ENCODE measurements around the gene FBXO45.

Gene FBXO45

DNA sequence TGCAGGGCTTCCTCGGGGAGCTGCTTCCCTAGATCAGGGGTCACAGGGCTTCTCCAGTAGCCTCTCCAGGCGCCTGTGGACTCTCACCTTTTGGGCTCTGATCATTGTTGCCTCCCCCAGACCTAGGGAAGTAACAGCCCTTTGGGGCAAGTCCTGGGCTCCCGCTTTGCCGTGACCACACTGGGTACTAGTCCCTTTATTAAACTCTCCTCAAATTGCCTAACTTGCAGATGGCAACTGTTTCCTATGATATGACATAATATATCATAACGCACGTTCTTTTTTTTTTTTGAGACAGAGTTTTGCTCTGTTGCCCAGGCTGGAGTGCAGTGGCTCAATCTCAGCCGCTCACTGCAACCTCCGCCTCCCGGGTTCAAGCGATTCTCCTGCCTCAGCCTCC, 53.2 kb downstream of the FBXO45 start:
- TF ChIP-seq, protein P1, sequence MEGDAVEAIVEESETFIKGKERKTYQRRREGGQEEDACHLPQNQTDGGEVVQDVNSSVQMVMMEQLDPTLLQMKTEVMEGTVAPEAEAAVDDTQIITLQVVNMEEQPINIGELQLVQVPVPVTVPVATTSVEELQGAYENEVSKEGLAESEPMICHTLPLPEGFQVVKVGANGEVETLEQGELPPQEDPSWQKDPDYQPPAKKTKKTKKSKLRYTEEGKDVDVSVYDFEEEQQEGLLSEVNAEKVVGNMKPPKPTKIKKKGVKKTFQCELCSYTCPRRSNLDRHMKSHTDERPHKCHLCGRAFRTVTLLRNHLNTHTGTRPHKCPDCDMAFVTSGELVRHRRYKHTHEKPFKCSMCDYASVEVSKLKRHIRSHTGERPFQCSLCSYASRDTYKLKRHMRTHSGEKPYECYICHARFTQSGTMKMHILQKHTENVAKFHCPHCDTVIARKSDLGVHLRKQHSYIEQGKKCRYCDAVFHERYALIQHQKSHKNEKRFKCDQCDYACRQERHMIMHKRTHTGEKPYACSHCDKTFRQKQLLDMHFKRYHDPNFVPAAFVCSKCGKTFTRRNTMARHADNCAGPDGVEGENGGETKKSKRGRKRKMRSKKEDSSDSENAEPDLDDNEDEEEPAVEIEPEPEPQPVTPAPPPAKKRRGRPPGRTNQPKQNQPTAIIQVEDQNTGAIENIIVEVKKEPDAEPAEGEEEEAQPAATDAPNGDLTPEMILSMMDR (IDR thresholded peaks at IDR 0.05; ENCODE audit: low read depth, low read length, missing control alignments), result no peak
- in situ Hi-C loops (cut with HindIII; ENCODE audit: low sequenced_read_pairs), result no loop called here
- no peak overlapping the region for H3K4me3 ChIP-seq (ENCODE audit: low read depth, low read length)
- DNase-seq (ENCODE audit: low read depth), result no peak

DNA sequence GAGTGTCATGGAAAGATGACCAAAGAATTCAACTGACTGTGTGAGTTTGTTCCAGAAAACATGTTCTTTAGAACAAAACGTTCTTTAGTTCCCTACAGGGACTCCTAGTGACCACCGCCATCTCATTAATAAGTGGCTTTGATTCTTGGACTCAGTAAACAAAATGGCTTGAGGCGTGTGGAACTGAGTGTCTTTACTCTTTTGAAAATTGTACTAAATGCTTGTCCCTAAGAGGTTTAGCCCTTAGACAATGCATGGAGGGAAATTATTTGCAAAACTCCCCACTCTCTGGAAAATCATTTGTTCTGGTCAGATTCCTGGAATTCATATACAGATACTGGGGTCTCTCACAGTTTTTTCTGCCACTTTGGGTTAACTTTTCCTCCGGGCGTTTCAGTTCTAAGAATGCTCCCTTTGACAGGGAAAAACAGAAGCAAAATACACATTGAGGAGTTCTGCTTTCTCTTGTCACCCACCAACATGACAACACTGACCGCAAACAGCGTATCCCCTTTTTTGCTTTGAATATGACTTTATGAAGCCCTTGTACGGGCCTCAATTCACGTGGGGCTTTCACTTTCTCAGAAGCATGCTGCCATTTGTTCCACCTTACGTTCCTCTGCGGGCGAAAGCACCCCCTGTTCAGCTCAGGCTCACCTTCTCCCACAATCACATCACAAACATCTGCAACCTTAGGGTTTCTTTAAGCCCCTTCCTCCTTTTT, 55.8 kb downstream of the FBXO45 start:
- H3K4me3 ChIP-seq (ENCODE audit: low read depth, low read length), result no peak overlapping the region
- TF ChIP-seq, protein P1 (IDR thresholded peaks at IDR 0.05; ENCODE audit: low read depth, low read length, missing control alignments), result no peak
- no peak for DNase-seq (ENCODE audit: low read depth)
- in situ Hi-C loops (cut with HindIII; ENCODE audit: low sequenced_read_pairs), result no loop called here

- no peak overlapping the region for H3K4me3 ChIP-seq (ENCODE audit: low read depth, low read length)
- no peak for DNase-seq (ENCODE audit: low read depth)
- TF ChIP-seq, protein P1 (IDR thresholded peaks at IDR 0.05; ENCODE audit: low read depth, low read length, missing control alignments), result no peak
- in situ Hi-C loops (cut with HindIII; ENCODE audit: low sequenced_read_pairs), result no loop called here
Observed at GRCh38 chr3:196624907-196625306, 56.4 kb downstream of the FBXO45 start.

DNA sequence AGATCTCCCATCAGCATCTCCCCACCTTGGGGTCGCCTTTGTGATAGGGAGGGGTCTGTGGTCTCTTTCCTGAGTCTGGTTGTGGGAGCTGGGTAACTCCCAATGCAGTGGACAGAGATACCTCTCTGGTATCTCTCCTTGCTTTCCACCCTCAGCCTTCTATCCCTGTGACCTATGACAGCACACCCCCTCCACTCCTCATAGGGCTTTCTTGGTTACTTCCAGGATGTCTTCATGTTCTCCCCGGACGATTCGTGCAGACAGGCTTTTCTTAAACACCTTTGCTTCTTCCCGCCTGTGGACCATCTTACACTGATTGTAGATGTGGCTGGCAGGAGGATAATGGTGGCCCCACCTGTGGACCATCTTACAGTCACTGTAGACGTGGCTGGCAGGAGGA, 56.9 kb downstream of the FBXO45 start:
- TF ChIP-seq, protein P1 (IDR thresholded peaks at IDR 0.05; ENCODE audit: low read depth, low read length, missing control alignments), result no peak
- H3K4me3 ChIP-seq (ENCODE audit: low read depth, low read length), result no peak overlapping the region
- no peak for DNase-seq (ENCODE audit: low read depth)
- in situ Hi-C loops (cut with HindIII; ENCODE audit: low sequenced_read_pairs), result no loop called here

GRCh38 chr3:196627918-196628231, 59.4 kb downstream of the FBXO45 start:
- no peak for DNase-seq (ENCODE audit: low read depth)
- H3K4me3 ChIP-seq (ENCODE audit: low read depth, low read length), result no peak overlapping the region
- in situ Hi-C loops (cut with HindIII; ENCODE audit: low sequenced_read_pairs), result no loop called here
- TF ChIP-seq, protein P1 (IDR thresholded peaks at IDR 0.05; ENCODE audit: low read depth, low read length, missing control alignments), result no peak

GRCh38 chr3:196629228-196629627, 60.8 kb downstream of the FBXO45 start:
- in situ Hi-C loops (cut with HindIII; ENCODE audit: low sequenced_read_pairs), result no loop called here
- H3K4me3 ChIP-seq (ENCODE audit: low read depth, low read length), result no peak overlapping the region
- TF ChIP-seq, protein P1 (IDR thresholded peaks at IDR 0.05; ENCODE audit: low read depth, low read length, missing control alignments), result no peak
- DNase-seq (ENCODE audit: low read depth), result no peak

Measured in astrocyte of the cerebellum (primary cell).